Fibroblast of pulmonary artery (primary cell): ENCODE results near the gene KLF7.

Source experiments
- DNase-seq: peaks from one replicate; pipeline ENCODE4 v3.0.0-alpha.2; 2010; ENCODE audit warnings: low read depth
- H3K4me3 ChIP-seq: replicated peaks from 2 replicates; pipeline ENCODE4 v1.5.1; 2011; ENCODE audit warnings: low read depth, mild to moderate bottlenecking, control low read depth, low read length, moderate library complexity
- CTCF ChIP-seq: IDR thresholded peaks from 2 replicates; pipeline ENCODE4 v1.5.1; 2011; ENCODE audit warnings: mild to moderate bottlenecking, control low read depth, low read length, inconsistent platforms; ENCODE audit errors: missing control alignments

Gene KLF7

DNA sequence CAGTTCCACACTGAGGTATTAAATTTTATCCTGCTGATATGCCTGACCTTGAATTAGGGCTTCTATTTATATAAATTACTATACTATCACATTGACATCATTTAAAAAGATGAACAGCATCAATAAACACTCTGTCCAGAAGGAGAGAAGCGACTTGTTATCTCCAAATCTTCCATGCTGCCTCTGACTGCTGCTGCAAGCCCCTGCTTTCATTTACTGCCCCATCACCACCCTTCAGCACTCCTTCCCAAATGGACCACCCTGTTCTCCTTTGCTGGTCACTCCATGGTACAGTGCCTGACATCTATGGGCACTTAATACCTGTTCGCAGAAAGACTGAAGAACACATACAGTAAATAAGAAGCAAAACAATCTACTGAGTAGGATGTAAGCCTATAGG lies 48.1 kb downstream of the KLF7 start:
- H3K4me3 ChIP-seq: no peak overlapping the region
- DNase-seq: no peak
- TF ChIP-seq CTCF: no peak

DNA sequence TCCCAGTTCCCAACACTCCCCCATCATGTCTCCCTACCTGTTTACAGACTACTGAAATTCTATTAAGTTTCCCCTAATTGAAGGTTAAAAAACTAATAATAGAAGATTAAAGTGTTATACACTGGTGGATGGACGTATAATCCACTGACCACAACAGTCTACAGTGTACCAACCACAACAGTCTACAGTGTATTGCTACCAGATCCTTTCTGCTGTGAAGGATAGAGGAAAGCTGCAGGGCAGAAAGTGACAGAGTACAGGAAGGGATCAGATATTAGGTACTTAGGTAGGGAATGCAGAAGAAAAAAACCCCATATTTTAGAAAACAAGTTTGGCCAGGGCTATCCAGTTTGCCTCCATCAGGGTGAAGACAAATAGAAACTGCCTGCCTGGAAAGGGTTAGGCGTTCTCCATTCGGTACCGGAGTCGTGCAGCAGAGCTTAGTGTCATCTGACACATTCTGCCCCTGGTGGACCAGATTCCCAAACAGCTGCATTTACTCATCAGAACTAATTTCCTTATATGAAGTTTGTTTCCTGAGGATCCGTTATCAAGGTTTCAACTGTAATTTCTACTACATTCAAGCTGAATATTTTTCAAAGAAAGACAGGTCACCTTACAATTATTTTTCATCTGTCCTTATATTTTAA lies 49.9 kb downstream of the KLF7 start:
- TF ChIP-seq CTCF: peak; percentile 33
- no peak overlapping the region for H3K4me3 ChIP-seq
- DNase-seq: peak; percentile 63

- no peak for TF ChIP-seq CTCF
- H3K4me3 ChIP-seq: no peak overlapping the region
- DNase-seq: no peak
These were observed 52.3 kb downstream of the KLF7 start for GRCh38 chr2:207113414-207113813.

DNA sequence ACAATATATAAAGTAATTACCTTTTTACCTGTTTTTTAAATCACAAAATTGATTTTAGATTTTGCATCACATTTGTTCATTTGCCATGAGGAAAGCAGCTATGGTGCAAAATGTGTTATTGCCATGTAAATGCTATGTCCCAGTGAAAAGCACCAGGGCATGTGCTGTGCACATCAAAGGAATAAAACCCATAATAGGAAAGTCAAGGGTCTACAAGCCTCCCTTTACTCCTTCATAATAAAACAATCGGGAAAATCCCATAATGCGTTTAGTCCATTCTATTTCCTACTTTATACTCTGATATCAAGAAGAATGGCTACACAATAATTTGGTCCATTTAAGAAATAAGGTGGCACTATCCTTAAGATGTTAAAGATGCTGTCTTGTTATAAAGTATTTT lies 53.0 kb downstream of the KLF7 start:
- DNase-seq: no peak
- no peak overlapping the region for H3K4me3 ChIP-seq
- no peak for TF ChIP-seq CTCF

GRCh38 chr2:207112383-207112782 lies 53.4 kb downstream of the KLF7 start:
- no peak overlapping the region for H3K4me3 ChIP-seq
- TF ChIP-seq CTCF: no peak
- DNase-seq: no peak

DNA sequence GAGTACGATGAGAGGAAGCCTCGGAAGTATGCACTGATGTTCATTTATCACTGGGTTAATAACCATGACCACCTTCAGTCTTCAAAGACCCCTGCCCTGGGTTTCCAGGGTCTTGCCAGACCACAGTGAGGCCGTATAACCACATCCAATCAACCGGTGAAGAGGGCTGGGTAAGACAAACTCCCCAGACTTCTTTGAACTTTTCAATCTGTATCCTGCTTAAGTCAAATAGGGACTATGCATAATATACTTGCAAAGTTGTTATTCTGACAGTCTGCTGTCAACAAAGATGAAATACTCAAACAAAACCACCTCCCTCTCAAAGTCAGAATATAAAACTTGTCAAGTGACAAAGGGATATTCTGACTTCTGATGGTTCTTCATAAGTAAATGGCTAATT lies 54.0 kb downstream of the KLF7 start:
- H3K4me3 ChIP-seq: no peak overlapping the region
- no peak for DNase-seq
- TF ChIP-seq CTCF: no peak

- no peak overlapping the region for H3K4me3 ChIP-seq
- no peak for TF ChIP-seq CTCF
- DNase-seq: no peak
These were observed 55.0 kb downstream of the KLF7 start for GRCh38 chr2:207110715-207111114.
